Heart right ventricle (tissue), 16 donors: ENCODE results near the gene GALT. TPM values are rescaled to one million over a fixed set of nuclear protein-coding genes. Genes with fewer than 3 reads are reported as not detected.

Source experiments
- ATAC-seq, 8 donors: fragments of 200-7000 bp; cut with Tn5 transposase; one replicate each; pipeline ENCODE4 v1.9.1; 2020; ENCODE audit warnings: mild to moderate bottlenecking in 8 of 8, moderate library complexity in 8 of 8, moderate number of reproducible peaks in 1 of 8
- DNase-seq, 2 donors: peaks; one replicate each; pipeline ENCODE4 v3.0.0-alpha.2; 2020
- H3K27ac ChIP-seq, 10 donors: fragments of 200-600 bp; sonication (generic) in 2 of 10; one replicate each; pipeline versions ENCODE4 v1.5.0 to v1.8.0; 2020 to 2022; ENCODE audit warnings: mild to moderate bottlenecking in 3 of 10
- H3K27me3 ChIP-seq, 7 donors: fragments of 200-600 bp; one replicate each; pipeline ENCODE4 v1.8.0; 2021 to 2022; ENCODE audit warnings: mild to moderate bottlenecking in 2 of 7
- H3K36me3 ChIP-seq, 9 donors: fragments of 200-600 bp; sonication (generic) in 1 of 9; one replicate each; pipeline versions ENCODE4 v1.5.0 to v1.8.0; 2020 to 2022; ENCODE audit warnings: mild to moderate bottlenecking in 2 of 9
- H3K4me1 ChIP-seq, 9 donors: fragments of 200-600 bp; sonication (generic) in 1 of 9; one replicate each; pipeline versions ENCODE4 v1.5.0 to v1.8.0; 2020 to 2022; ENCODE audit warnings: mild to moderate bottlenecking in 4 of 9
- H3K4me3 ChIP-seq, 10 donors: fragments of 200-600 bp; sonication (generic) in 2 of 10; one replicate each; pipeline versions ENCODE4 v1.5.0 to v1.8.0; 2020 to 2022; ENCODE audit warnings: mild to moderate bottlenecking in 7 of 10, moderate library complexity in 2 of 10
- H3K9me3 ChIP-seq, 11 donors: fragments of 200-600 bp in 10 of 11; sonication (generic) in 2 of 11; one replicate each; pipeline versions ENCODE4 v1.5.0 to v1.8.0; 2013 to 2022; ENCODE audit warnings: mild to moderate bottlenecking in 2 of 11, control low read depth in 1 of 11, moderate library complexity in 1 of 11
- WGBS, 2 donors: extraction: QIAGEN DNeasy Blood & Tissue Kit; methylation state at CpG; one replicate each; pipeline ENCODE4 v1.1.7; 2013; ENCODE audit warnings: inconsistent platforms in 1 of 2; 5-methylcytosine and 5-hydroxymethylcytosine counted together
- intact Hi-C, 10 donors: fragments of 100-400 bp; cut with DNase I; formaldehyde crosslinking; loops; one replicate each; pipeline versions ENCODE4 v1.11.1 to v1.14.2; 2022
- polyA plus RNA-seq, 2 donors: library from polyadenylated mRNA; stranded (reverse); fragments of 200-250 nt; gene quantifications; one replicate each; pipeline ENCODE4 v1.2.3, GENCODE V29; 2013
- total RNA-seq, 10 donors: library from RNA; stranded (reverse); fragmentation: NEBNext Ultra II Directional in 3 of 10; extraction: Animal tissue kit (Norgen Biotek cat#: 25700) in 3 of 10; gene quantifications; one replicate each; pipeline versions ENCODE4 v1.2.1 to v1.2.4, GENCODE V29; 2021 to 2023
- TF ChIP-seq, protein P1 (sequence below), 9 donors: fragments of 200-600 bp; sonication (generic) in 2 of 9; IDR thresholded peaks; one replicate each; pipeline versions ENCODE4 v1.5.0 to v1.8.0; 2021 to 2022; ENCODE audit warnings: antibody characterized with exemption in 9 of 9, mild to moderate bottlenecking in 5 of 9, moderate library complexity in 1 of 9
- donor health status: Arrhythmogenic right ventricular cardiomyopathy.
- donor health status: ischemic (EF 13 %, LVEDD 7.1; RV severe dilation, severe dysfunction).
- donor health status: healthy with polysubstance abuse.
- donor health status: DM: no; HTN: yes; CAD: no.
- donor health status: DM: no; HTN: no; CAD: no.
- donor health status: ischemic (EF 25% LVEDD 6.9; RV normal size, moderate dysfunction).
- donor health status: ischemic (EF 25% LVEDD 5.7; RV mildly dilated, moderate dysfunction).
- donor health status: healthy.
- donor health status: DM: yes; HTN: yes; CAD: no.
- donor health status: Ischemic cardiomyopathy.
- donor health status: ischemic (EF 35%, LVEDD 5.7; RV mildly dilated, moderate dysfunction).
- donor health status: nonischemic (EF 11% LVEDD 7.7; RV severe dilation, severe dysfunction).
- donor health status: DM: yes; HTN: yes; CAD: no.
- donor health status: PGD.
- donor health status: ischemic (EF 29% LVEDD 5.4; RV normal size, mild dysfunction).
- donor health status: nonischemic (EF 23%, LVEDD 6.1; RV moderate dilation, normal function).

GALT gene
- total and polyA plus RNA-seq, 12 donors = 20.8 to 82.2 (median 44.2) TPM

DNA sequence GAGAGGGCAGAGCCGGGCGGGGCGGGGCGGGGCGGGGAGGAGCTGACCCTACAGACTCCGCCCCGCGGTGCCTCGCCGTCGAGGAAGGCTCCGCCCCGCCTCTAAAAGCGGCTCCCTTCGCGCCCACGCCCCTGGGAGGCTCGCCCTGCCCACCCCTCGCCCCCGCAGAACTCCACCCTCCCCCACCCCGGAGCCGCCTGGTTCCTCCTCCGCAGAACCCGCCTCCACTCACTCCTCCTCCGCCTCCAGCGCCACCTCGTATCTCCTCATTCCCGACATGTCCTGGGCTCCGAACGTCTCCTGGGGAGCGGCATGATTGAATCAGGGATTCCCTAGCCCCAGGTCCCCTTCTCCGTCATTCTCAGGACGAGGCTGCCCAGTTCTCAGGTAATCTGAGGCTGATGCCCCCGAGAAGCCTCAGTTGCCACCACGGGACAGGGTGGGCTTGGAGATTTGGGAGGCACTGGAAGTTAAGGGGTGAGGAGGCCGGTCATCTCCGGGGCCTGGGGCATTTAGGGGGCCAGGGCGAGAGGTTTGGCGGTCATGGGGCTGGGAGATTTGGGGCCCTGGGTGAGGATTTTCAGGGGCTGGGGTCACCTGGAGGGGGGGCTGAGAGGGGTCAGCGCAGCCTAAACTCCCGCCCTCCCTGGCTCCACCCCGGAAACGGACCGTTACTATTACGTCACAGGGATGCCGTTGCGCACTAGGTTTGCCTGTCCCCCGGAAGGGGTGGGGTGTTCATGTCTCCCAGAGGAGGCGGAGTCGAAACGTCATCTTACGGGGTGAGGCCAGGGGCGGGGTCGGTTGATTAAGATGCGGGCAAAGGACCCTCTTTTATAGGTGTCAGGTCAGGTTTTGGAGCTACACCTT lies 19.1 kb downstream of the GALT start:
- peaks cover 0 to 44% (median 7%) of the 10 kb centered on the region in 9 donors for H3K36me3 ChIP-seq
- H3K27ac ChIP-seq = peak overlapping the region; percentile 77 to 100 (median 97)
- peaks cover 0 to 9% (median 0%) of the 10 kb centered on the region in 11 donors for H3K9me3 ChIP-seq
- intact Hi-C loops = loop anchor here in 2 of 10 donors (2.0 kb wide), 2 partner anchors 17 to 37 kb away; no protein-coding TSS in a partner anchor
- ATAC-seq (peak; percentile 90 to 95 (median 92)), DNase-seq (peak; percentile 95 to 96)
- no peaks in the 10 kb centered on the region for H3K27me3 ChIP-seq
- 1 to 2% methylated on average over 54 to 55 of the region's 55 CpGs for WGBS, 2 donors
- TF ChIP-seq, protein P1, sequence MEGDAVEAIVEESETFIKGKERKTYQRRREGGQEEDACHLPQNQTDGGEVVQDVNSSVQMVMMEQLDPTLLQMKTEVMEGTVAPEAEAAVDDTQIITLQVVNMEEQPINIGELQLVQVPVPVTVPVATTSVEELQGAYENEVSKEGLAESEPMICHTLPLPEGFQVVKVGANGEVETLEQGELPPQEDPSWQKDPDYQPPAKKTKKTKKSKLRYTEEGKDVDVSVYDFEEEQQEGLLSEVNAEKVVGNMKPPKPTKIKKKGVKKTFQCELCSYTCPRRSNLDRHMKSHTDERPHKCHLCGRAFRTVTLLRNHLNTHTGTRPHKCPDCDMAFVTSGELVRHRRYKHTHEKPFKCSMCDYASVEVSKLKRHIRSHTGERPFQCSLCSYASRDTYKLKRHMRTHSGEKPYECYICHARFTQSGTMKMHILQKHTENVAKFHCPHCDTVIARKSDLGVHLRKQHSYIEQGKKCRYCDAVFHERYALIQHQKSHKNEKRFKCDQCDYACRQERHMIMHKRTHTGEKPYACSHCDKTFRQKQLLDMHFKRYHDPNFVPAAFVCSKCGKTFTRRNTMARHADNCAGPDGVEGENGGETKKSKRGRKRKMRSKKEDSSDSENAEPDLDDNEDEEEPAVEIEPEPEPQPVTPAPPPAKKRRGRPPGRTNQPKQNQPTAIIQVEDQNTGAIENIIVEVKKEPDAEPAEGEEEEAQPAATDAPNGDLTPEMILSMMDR (IDR thresholded peaks at IDR 0.05) = no peak
- peak overlapping the region; percentile 45 to 95 (median 72) for H3K4me3 ChIP-seq
- peaks cover 0 to 29% (median 14%) of the 10 kb centered on the region in 9 donors for H3K4me1 ChIP-seq

GRCh38 chr9:34669809-34670562 lies 23.5 kb downstream of the GALT start:
- Histone ChIP-seq H3K4me3 (no peak overlapping the region), H3K4me1 (peaks cover 0 to 19% (median 5%) of the 10 kb centered on the region in 9 donors), H3K9me3 (peaks cover 0 to 9% (median 0%) of the 10 kb centered on the region in 11 donors), H3K36me3 (peaks cover 0 to 16% (median 0%) of the 10 kb centered on the region in 9 donors), H3K27ac (no peak overlapping the region), H3K27me3 (no peaks in the 10 kb centered on the region)
- intact Hi-C loops = no loop called here
- ATAC-seq (no peak), DNase-seq (no peak)
- TF ChIP-seq, protein P1 (IDR thresholded peaks at IDR 0.05) = no peak
- WGBS, 2 donors = 95% methylated on average over 5 of the region's 5 CpGs

DNA sequence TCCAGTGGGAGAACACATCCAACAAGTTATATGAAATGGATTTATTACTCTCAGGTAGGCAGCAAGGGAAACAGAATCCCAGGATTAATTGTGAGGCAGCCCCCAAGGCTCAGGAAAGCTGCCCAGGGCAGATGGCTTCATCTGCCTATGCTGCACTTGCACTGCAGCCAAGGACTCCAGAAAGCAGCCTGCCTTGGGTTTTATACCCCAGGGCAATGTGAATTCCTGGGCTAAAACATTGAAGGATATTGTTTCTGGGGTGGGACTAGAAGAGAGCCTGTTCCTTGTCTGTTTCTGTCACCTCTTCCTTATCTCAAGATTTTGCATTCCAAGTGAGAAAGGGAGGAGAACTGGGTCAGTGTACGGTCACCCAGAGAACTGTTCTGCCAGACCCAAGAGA lies 24.8 kb downstream of the GALT start:
- ATAC-seq = no peak
- DNase-seq = no peak
- intact Hi-C loops = no loop called here
- Histone ChIP-seq H3K4me3 (no peak overlapping the region), H3K4me1 (peaks cover 0 to 12% (median 4%) of the 10 kb centered on the region in 9 donors), H3K36me3 (peaks cover 0 to 16% (median 0%) of the 10 kb centered on the region in 9 donors), H3K27ac (no peak overlapping the region), H3K27me3 (no peaks in the 10 kb centered on the region), H3K9me3 (peaks cover 0 to 9% (median 0%) of the 10 kb centered on the region in 11 donors)
- TF ChIP-seq, protein P1 (IDR thresholded peaks at IDR 0.05) = no peak
- 40 to 64% methylated on average over 1 of the region's 1 CpG for WGBS, 2 donors

DNA sequence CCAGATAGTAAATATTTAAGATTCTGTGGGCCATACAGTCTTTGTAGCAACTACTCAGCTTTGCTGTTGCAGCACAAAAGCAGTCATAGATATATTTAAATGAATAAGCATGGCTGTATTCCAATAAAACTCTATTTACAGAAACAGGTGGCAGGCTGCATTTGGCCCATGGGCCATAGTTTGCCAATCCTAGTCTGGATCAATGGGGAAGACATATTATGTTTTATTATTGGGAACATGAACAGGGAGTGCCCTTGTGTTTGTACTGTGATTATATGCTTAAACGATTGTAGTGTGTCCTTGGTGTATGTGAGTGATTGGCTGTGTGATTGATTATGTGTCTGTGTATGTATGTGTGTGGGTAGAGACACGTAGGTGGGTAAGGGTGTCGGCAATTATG lies 28.0 kb downstream of the GALT start:
- intact Hi-C loops = no loop called here
- TF ChIP-seq, protein P1 (IDR thresholded peaks at IDR 0.05) = no peak
- peaks cover 0 to 3% (median 0%) of the 10 kb centered on the region in 9 donors for H3K36me3 ChIP-seq
- peaks cover 0 to 7% (median 0%) of the 10 kb centered on the region in 11 donors for H3K9me3 ChIP-seq
- WGBS, 2 donors = 84 to 90% methylated on average over 3 of the region's 3 CpGs
- no peak for ATAC-seq
- no peak overlapping the region for H3K4me3 ChIP-seq
- no peaks in the 10 kb centered on the region for H3K27me3 ChIP-seq
- no peak overlapping the region for H3K27ac ChIP-seq
- no peak for DNase-seq
- peaks cover 0 to 4% (median 0%) of the 10 kb centered on the region in 9 donors for H3K4me1 ChIP-seq
